ENCODE data around the gene EXTL2.
"Not testable (repeated sequence)": the region's sequence is repeated elsewhere in the genome, so short reads cannot be mapped to it uniquely, and the experiment has no call there.

EXTL2 gene

GRCh38 chr1:100894603-100895539 is at the start of gene EXTL2:
Gene EXTL2, minus strand, starts transcription at chr1:100894842. Its CDS starts 6,085 bp downstream, at chr1:100888757.
- peak within 1 kb of the TSS; percentile 89 to 99 for H3K9ac ChIP-seq (ENCODE audit: low read length in 2 of 2)
- H3K9me3 ChIP-seq (ENCODE audit: control insufficient read depth in 2 of 2, low read length in 2 of 2) = no peaks in the 10 kb centered on the region
- H3K27me3 ChIP-seq (ENCODE audit: control insufficient read depth in 1 of 2, insufficient read depth in 2 of 2, low read length in 2 of 2) = no peaks in the 10 kb centered on the region
- peaks cover 0 to 3% of the 10 kb centered on the region in 2 donors for H3K36me3 ChIP-seq (ENCODE audit: control insufficient read depth in 2 of 2, insufficient read depth in 2 of 2, low read length in 2 of 2)
- H3K27ac ChIP-seq (ENCODE audit: low read length) = peak within 1 kb of the TSS; percentile 90
- H3K4me1 ChIP-seq (ENCODE audit: control insufficient read depth, insufficient read depth, low read length) = peaks cover 13% of the 10 kb centered on the region
- peak within 1 kb of the TSS; percentile 96 to 98 for H3K4me3 ChIP-seq (ENCODE audit: low read length in 2 of 2)

- Histone ChIP-seq H3K27ac (ENCODE audit: low read length) (no peak overlapping the region), H3K9ac (ENCODE audit: low read length in 2 of 2) (no peak overlapping the region), H3K27me3 (ENCODE audit: control insufficient read depth in 1 of 2, insufficient read depth in 2 of 2, low read length in 2 of 2) (no peaks in the 10 kb centered on the region), H3K4me3 (ENCODE audit: low read length in 2 of 2) (no peak overlapping the region), H3K36me3 (ENCODE audit: control insufficient read depth in 2 of 2, insufficient read depth in 2 of 2, low read length in 2 of 2) (peaks cover 0 to 3% of the 10 kb centered on the region in 2 donors), H3K9me3 (ENCODE audit: control insufficient read depth in 2 of 2, low read length in 2 of 2) (no peaks in the 10 kb centered on the region), H3K4me1 (ENCODE audit: control insufficient read depth, insufficient read depth, low read length) (no peaks in the 10 kb centered on the region)
Measured at GRCh38 chr1:100943533-100943932, 48.9 kb upstream of the EXTL2 start.

GRCh38 chr1:100942304-100943046 is 47.8 kb upstream of the EXTL2 start:
- Histone ChIP-seq H3K27me3 (ENCODE audit: control insufficient read depth in 1 of 2, insufficient read depth in 2 of 2, low read length in 2 of 2) (no peaks in the 10 kb centered on the region), H3K4me1 (ENCODE audit: control insufficient read depth, insufficient read depth, low read length) (no peaks in the 10 kb centered on the region), H3K36me3 (ENCODE audit: control insufficient read depth in 2 of 2, insufficient read depth in 2 of 2, low read length in 2 of 2) (peaks cover 0 to 6% of the 10 kb centered on the region in 2 donors), H3K4me3 (ENCODE audit: low read length in 2 of 2) (no peak overlapping the region), H3K27ac (ENCODE audit: low read length) (no peak overlapping the region), H3K9ac (ENCODE audit: low read length in 2 of 2) (no peak overlapping the region), H3K9me3 (ENCODE audit: control insufficient read depth in 2 of 2, low read length in 2 of 2) (no peaks in the 10 kb centered on the region)

GRCh38 chr1:100941580-100942216 is 47.1 kb upstream of the EXTL2 start:
- Histone ChIP-seq H3K4me3 (ENCODE audit: low read length in 2 of 2) (no peak overlapping the region), H3K36me3 (ENCODE audit: control insufficient read depth in 2 of 2, insufficient read depth in 2 of 2, low read length in 2 of 2) (peaks cover 0 to 6% of the 10 kb centered on the region in 2 donors), H3K9me3 (ENCODE audit: control insufficient read depth in 2 of 2, low read length in 2 of 2) (no peaks in the 10 kb centered on the region), H3K9ac (ENCODE audit: low read length in 2 of 2) (no peak overlapping the region), H3K4me1 (ENCODE audit: control insufficient read depth, insufficient read depth, low read length) (no peaks in the 10 kb centered on the region), H3K27me3 (ENCODE audit: control insufficient read depth in 1 of 2, insufficient read depth in 2 of 2, low read length in 2 of 2) (no peaks in the 10 kb centered on the region), H3K27ac (ENCODE audit: low read length) (no peak overlapping the region)

GRCh38 chr1:100941098-100941527 is 46.5 kb upstream of the EXTL2 start:
- Histone ChIP-seq H3K27ac (ENCODE audit: low read length) (no peak overlapping the region), H3K36me3 (ENCODE audit: control insufficient read depth in 2 of 2, insufficient read depth in 2 of 2, low read length in 2 of 2) (peaks cover 0 to 6% of the 10 kb centered on the region in 2 donors), H3K9me3 (ENCODE audit: control insufficient read depth in 2 of 2, low read length in 2 of 2) (no peaks in the 10 kb centered on the region), H3K9ac (ENCODE audit: low read length in 2 of 2) (no peak overlapping the region), H3K27me3 (ENCODE audit: control insufficient read depth in 1 of 2, insufficient read depth in 2 of 2, low read length in 2 of 2) (no peaks in the 10 kb centered on the region), H3K4me3 (ENCODE audit: low read length in 2 of 2) (no peak overlapping the region), H3K4me1 (ENCODE audit: control insufficient read depth, insufficient read depth, low read length) (no peaks in the 10 kb centered on the region)

GRCh38 chr1:100936194-100936967 is 41.7 kb upstream of the EXTL2 start:
- Histone ChIP-seq H3K27ac (ENCODE audit: low read length) (no peak overlapping the region), H3K36me3 (ENCODE audit: control insufficient read depth in 2 of 2, insufficient read depth in 2 of 2, low read length in 2 of 2) (peaks cover 0 to 4% of the 10 kb centered on the region in 2 donors), H3K27me3 (ENCODE audit: control insufficient read depth in 1 of 2, insufficient read depth in 2 of 2, low read length in 2 of 2) (no peaks in the 10 kb centered on the region), H3K4me1 (ENCODE audit: control insufficient read depth, insufficient read depth, low read length) (no peaks in the 10 kb centered on the region), H3K9me3 (ENCODE audit: control insufficient read depth in 2 of 2, low read length in 2 of 2) (no peaks in the 10 kb centered on the region), H3K4me3 (ENCODE audit: low read length in 2 of 2) (no peak overlapping the region), H3K9ac (ENCODE audit: low read length in 2 of 2) (no peak overlapping the region)

GRCh38 chr1:100933555-100933954 is 38.9 kb upstream of the EXTL2 start:
- H3K27me3 ChIP-seq (ENCODE audit: control insufficient read depth in 1 of 2, insufficient read depth in 2 of 2, low read length in 2 of 2); H3K27ac ChIP-seq (ENCODE audit: low read length); H3K4me1 ChIP-seq (ENCODE audit: control insufficient read depth, insufficient read depth, low read length); H3K9me3 ChIP-seq (ENCODE audit: control insufficient read depth in 2 of 2, low read length in 2 of 2); H3K4me3 ChIP-seq (ENCODE audit: low read length in 2 of 2); H3K36me3 ChIP-seq (ENCODE audit: control insufficient read depth in 2 of 2, insufficient read depth in 2 of 2, low read length in 2 of 2); H3K9ac ChIP-seq (ENCODE audit: low read length in 2 of 2): not testable (repeated sequence)

GRCh38 chr1:100931716-100932115 is 37.1 kb upstream of the EXTL2 start:
- Histone ChIP-seq H3K27ac (ENCODE audit: low read length) (no peak overlapping the region), H3K9me3 (ENCODE audit: control insufficient read depth in 2 of 2, low read length in 2 of 2) (no peaks in the 10 kb centered on the region), H3K36me3 (ENCODE audit: control insufficient read depth in 2 of 2, insufficient read depth in 2 of 2, low read length in 2 of 2) (no peaks in the 10 kb centered on the region), H3K4me1 (ENCODE audit: control insufficient read depth, insufficient read depth, low read length) (no peaks in the 10 kb centered on the region), H3K4me3 (ENCODE audit: low read length in 2 of 2) (no peak overlapping the region), H3K9ac (ENCODE audit: low read length in 2 of 2) (no peak overlapping the region), H3K27me3 (ENCODE audit: control insufficient read depth in 1 of 2, insufficient read depth in 2 of 2, low read length in 2 of 2) (no peaks in the 10 kb centered on the region)

GRCh38 chr1:100930494-100930893 is 35.9 kb upstream of the EXTL2 start:
- Histone ChIP-seq H3K27ac (ENCODE audit: low read length) (no peak overlapping the region), H3K4me1 (ENCODE audit: control insufficient read depth, insufficient read depth, low read length) (no peaks in the 10 kb centered on the region), H3K9me3 (ENCODE audit: control insufficient read depth in 2 of 2, low read length in 2 of 2) (no peaks in the 10 kb centered on the region), H3K36me3 (ENCODE audit: control insufficient read depth in 2 of 2, insufficient read depth in 2 of 2, low read length in 2 of 2) (peaks cover 0 to 2% of the 10 kb centered on the region in 2 donors), H3K4me3 (ENCODE audit: low read length in 2 of 2) (no peak overlapping the region), H3K27me3 (ENCODE audit: control insufficient read depth in 1 of 2, insufficient read depth in 2 of 2, low read length in 2 of 2) (no peaks in the 10 kb centered on the region), H3K9ac (ENCODE audit: low read length in 2 of 2) (no peak overlapping the region)

GRCh38 chr1:100928128-100928527 is 33.5 kb upstream of the EXTL2 start:
- Histone ChIP-seq H3K9ac (ENCODE audit: low read length in 2 of 2) (no peak overlapping the region), H3K36me3 (ENCODE audit: control insufficient read depth in 2 of 2, insufficient read depth in 2 of 2, low read length in 2 of 2) (peaks cover 0 to 5% of the 10 kb centered on the region in 2 donors), H3K27me3 (ENCODE audit: control insufficient read depth in 1 of 2, insufficient read depth in 2 of 2, low read length in 2 of 2) (no peaks in the 10 kb centered on the region), H3K9me3 (ENCODE audit: control insufficient read depth in 2 of 2, low read length in 2 of 2) (no peaks in the 10 kb centered on the region), H3K4me3 (ENCODE audit: low read length in 2 of 2) (no peak overlapping the region), H3K27ac (ENCODE audit: low read length) (no peak overlapping the region), H3K4me1 (ENCODE audit: control insufficient read depth, insufficient read depth, low read length) (no peaks in the 10 kb centered on the region)

All from stomach smooth muscle (tissue), 2 donors.